ENCODE measurements around the gene FA2H. TPM values are rescaled to one million over a fixed set of nuclear protein-coding genes. Genes with fewer than 3 reads are reported as not detected.
"Not testable (repeated sequence)": the region's sequence is repeated elsewhere in the genome, so short reads cannot be mapped to it uniquely, and the experiment has no call there.

Gene FA2H
- total RNA-seq, 4 donors from 2014 or later, result 0.41 TPM; not detected in 3

- H3K4me3 ChIP-seq, result no peak overlapping the region
- DNase-seq (no peak), ATAC-seq (no peak)
- no peaks in the 10 kb centered on the region for H3K36me3 ChIP-seq
- intact Hi-C loops (cut with DNase I; ENCODE audit: low total_unique reads) (loop anchor here (10.0 kb wide), 1 partner anchor 88 kb away; no protein-coding TSS in a partner anchor), in situ Hi-C loops (cut with MboI; ENCODE audit: low sequenced_read_pairs in 4 of 4) (no loop called here)
- no peaks in the 10 kb centered on the region for H3K4me1 ChIP-seq
- H3K27me3 ChIP-seq, result peaks cover 0 to 7% (median 0%) of the 10 kb centered on the region in 3 donors
- TF ChIP-seq CTCF (IDR thresholded peaks at IDR 0.05 in 4 of 5, conservative IDR thresholded peaks at IDR 0.05 in 1 of 5) (no peak), POLR2A (IDR thresholded peaks at IDR 0.05) (no peak)
- no peaks in the 10 kb centered on the region for H3K9me3 ChIP-seq
- H3K27ac ChIP-seq, result no peak overlapping the region
Observed at GRCh38 chr16:74726716-74727115, 47.9 kb downstream of the FA2H start.

GRCh38 chr16:74725651-74726455 is 48.8 kb downstream of the FA2H start:
- no peak for DNase-seq
- H3K4me3 ChIP-seq, result no peak overlapping the region
- ATAC-seq, result no peak
- H3K36me3 ChIP-seq, result no peaks in the 10 kb centered on the region
- TF ChIP-seq CTCF (IDR thresholded peaks at IDR 0.05 in 4 of 5, conservative IDR thresholded peaks at IDR 0.05 in 1 of 5), result no peak
- no peak for TF ChIP-seq POLR2A (IDR thresholded peaks at IDR 0.05)
- intact Hi-C loops (cut with DNase I; ENCODE audit: low total_unique reads), result loop anchor here (10.0 kb wide), 1 partner anchor 89 kb away; no protein-coding TSS in a partner anchor
- in situ Hi-C loops (cut with MboI; ENCODE audit: low sequenced_read_pairs in 4 of 4), result no loop called here
- no peaks in the 10 kb centered on the region for H3K4me1 ChIP-seq
- H3K9me3 ChIP-seq, result no peaks in the 10 kb centered on the region
- no peak overlapping the region for H3K27ac ChIP-seq
- peaks cover 0 to 7% (median 0%) of the 10 kb centered on the region in 3 donors for H3K27me3 ChIP-seq

- ATAC-seq (no peak), DNase-seq (no peak)
- intact Hi-C loops (cut with DNase I; ENCODE audit: low total_unique reads) (loop anchor here (10.0 kb wide), 1 partner anchor 90 kb away; no protein-coding TSS in a partner anchor), in situ Hi-C loops (cut with MboI; ENCODE audit: low sequenced_read_pairs in 4 of 4) (loop anchor here in 1 of 4 donors (25.0 kb wide), 1 partner anchor 137 kb away; no protein-coding TSS in a partner anchor)
- Histone ChIP-seq H3K9me3 (no peaks in the 10 kb centered on the region), H3K27me3 (peaks cover 0 to 7% (median 0%) of the 10 kb centered on the region in 3 donors), H3K4me3 (no peak overlapping the region), H3K27ac (no peak overlapping the region), H3K4me1 (no peaks in the 10 kb centered on the region), H3K36me3 (no peaks in the 10 kb centered on the region)
- TF ChIP-seq POLR2A (IDR thresholded peaks at IDR 0.05) (no peak), CTCF (IDR thresholded peaks at IDR 0.05 in 4 of 5, conservative IDR thresholded peaks at IDR 0.05 in 1 of 5) (no peak)
Observed at GRCh38 chr16:74724820-74725549, 49.6 kb downstream of the FA2H start.

- intact Hi-C loops (cut with DNase I; ENCODE audit: low total_unique reads), result loop anchor here (10.0 kb wide), 1 partner anchor 92 kb away; no protein-coding TSS in a partner anchor
- peaks cover 0 to 7% (median 0%) of the 10 kb centered on the region in 3 donors for H3K27me3 ChIP-seq
- no peaks in the 10 kb centered on the region for H3K36me3 ChIP-seq
- in situ Hi-C loops (cut with MboI; ENCODE audit: low sequenced_read_pairs in 4 of 4), result loop anchor here in 1 of 4 donors (25.0 kb wide), 1 partner anchor 139 kb away; no protein-coding TSS in a partner anchor
- no peak overlapping the region for H3K27ac ChIP-seq
- no peak overlapping the region for H3K4me3 ChIP-seq
- H3K9me3 ChIP-seq, result no peaks in the 10 kb centered on the region
- DNase-seq, result no peak
- ATAC-seq, result no peak
- TF ChIP-seq CTCF (IDR thresholded peaks at IDR 0.05 in 4 of 5, conservative IDR thresholded peaks at IDR 0.05 in 1 of 5) (no peak), POLR2A (IDR thresholded peaks at IDR 0.05) (no peak)
- no peaks in the 10 kb centered on the region for H3K4me1 ChIP-seq
Observed at GRCh38 chr16:74723256-74723655, 51.4 kb downstream of the FA2H start.

- H3K4me1 ChIP-seq, H3K4me3 ChIP-seq, DNase-seq: not testable (repeated sequence)
Observed at GRCh38 chr16:74722156-74722555, 52.5 kb downstream of the FA2H start.

More at GRCh38 chr16:74722156-74722555, 52.5 kb downstream of the FA2H start:
- H3K9me3 ChIP-seq, H3K36me3 ChIP-seq, ATAC-seq, H3K27me3 ChIP-seq, H3K27ac ChIP-seq: not testable (repeated sequence)
- in situ Hi-C loops (cut with MboI; ENCODE audit: low sequenced_read_pairs in 4 of 4), result loop anchor here in 1 of 4 donors (25.0 kb wide), 1 partner anchor 140 kb away; no protein-coding TSS in a partner anchor
- intact Hi-C loops (cut with DNase I; ENCODE audit: low total_unique reads), result loop anchor here (10.0 kb wide), 1 partner anchor 93 kb away; no protein-coding TSS in a partner anchor

Measured in gastrocnemius medialis (tissue), 4 donors.